ENCODE data around the gene METTL25.

The METTL25 gene

GRCh38 chr12:82461393-82461792 is 103.1 kb downstream of the METTL25 start:
- Histone ChIP-seq H4K20me1 (ENCODE audit: insufficient read depth, low read length) (no peaks in the 10 kb centered on the region), H3K9ac (ENCODE audit: low read length) (no peak overlapping the region), H3K9me3 (ENCODE audit: insufficient read depth, low read length) (no peaks in the 10 kb centered on the region), H3K36me3 (replicated peaks; ENCODE audit: low read depth, low read length) (no peaks in the 10 kb centered on the region), H3K4me2 (ENCODE audit: low read length) (no peak overlapping the region), H3K4me3 (ENCODE audit: low read length) (no peak overlapping the region), H2AFZ (ENCODE audit: low read depth, low read length) (no peak overlapping the region), H3K79me2 (ENCODE audit: low read length) (no peaks in the 10 kb centered on the region), H3K27me3 (ENCODE audit: low read depth, low read length) (no peaks in the 10 kb centered on the region), H3K4me1 (ENCODE audit: low read length) (no peaks in the 10 kb centered on the region), H3K27ac (ENCODE audit: low read length) (no peak overlapping the region)
- TF ChIP-seq CTCF (IDR thresholded peaks at IDR 0.05; ENCODE audit: low read depth, low read length) (no peak), EZH2phosphoT487 (IDR thresholded peaks at IDR 0.05; ENCODE audit: low read depth) (no peak)

DNA sequence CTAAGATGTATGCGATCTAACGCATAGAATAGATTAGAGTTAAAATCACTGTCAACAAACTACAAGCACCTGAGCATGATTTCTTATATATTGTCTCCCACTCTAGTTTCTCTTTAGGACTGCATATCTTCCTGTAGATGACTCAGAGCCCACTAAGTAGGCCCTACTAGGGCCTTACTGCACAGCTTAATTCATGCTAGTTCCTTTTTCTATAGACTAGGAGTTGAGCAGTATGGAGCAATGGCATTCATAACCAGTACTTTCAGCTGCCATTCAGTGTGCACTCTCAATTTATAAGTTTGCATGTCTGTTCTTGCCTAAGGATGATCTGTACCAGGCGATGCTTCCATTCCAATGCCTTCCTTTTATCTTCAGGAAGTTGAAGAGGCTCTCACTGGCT is 103.5 kb downstream of the METTL25 start:
- H3K4me3 ChIP-seq (ENCODE audit: low read length): no peak overlapping the region
- H3K36me3 ChIP-seq (replicated peaks; ENCODE audit: low read depth, low read length): no peaks in the 10 kb centered on the region
- H3K79me2 ChIP-seq (ENCODE audit: low read length): no peaks in the 10 kb centered on the region
- H3K4me1 ChIP-seq (ENCODE audit: low read length): no peaks in the 10 kb centered on the region
- no peak overlapping the region for H3K9ac ChIP-seq (ENCODE audit: low read length)
- H3K4me2 ChIP-seq (ENCODE audit: low read length): no peak overlapping the region
- H4K20me1 ChIP-seq (ENCODE audit: insufficient read depth, low read length): no peaks in the 10 kb centered on the region
- H3K27ac ChIP-seq (ENCODE audit: low read length): no peak overlapping the region
- H3K9me3 ChIP-seq (ENCODE audit: insufficient read depth, low read length): no peaks in the 10 kb centered on the region
- H2AFZ ChIP-seq (ENCODE audit: low read depth, low read length): no peak overlapping the region
- no peak for TF ChIP-seq CTCF (IDR thresholded peaks at IDR 0.05; ENCODE audit: low read depth, low read length)
- TF ChIP-seq EZH2phosphoT487 (IDR thresholded peaks at IDR 0.05; ENCODE audit: low read depth): no peak
- H3K27me3 ChIP-seq (ENCODE audit: low read depth, low read length): no peaks in the 10 kb centered on the region

GRCh38 chr12:82468563-82468962 is 110.2 kb downstream of the METTL25 start:
- Histone ChIP-seq H3K36me3 (replicated peaks; ENCODE audit: low read depth, low read length) (peaks cover 5% of the 10 kb centered on the region), H3K9me3 (ENCODE audit: insufficient read depth, low read length) (0 out of 2 replicates have a peak, but pooled peaks cover 3% of the 10 kb centered on the region), H3K9ac (ENCODE audit: low read length) (no peak overlapping the region), H3K4me3 (ENCODE audit: low read length) (no peak overlapping the region), H3K4me2 (ENCODE audit: low read length) (no peak overlapping the region), H4K20me1 (ENCODE audit: insufficient read depth, low read length) (no peaks in the 10 kb centered on the region), H3K27ac (ENCODE audit: low read length) (no peak overlapping the region), H3K4me1 (ENCODE audit: low read length) (no peaks in the 10 kb centered on the region), H3K27me3 (ENCODE audit: low read depth, low read length) (no peaks in the 10 kb centered on the region), H3K79me2 (ENCODE audit: low read length) (no peaks in the 10 kb centered on the region), H2AFZ (ENCODE audit: low read depth, low read length) (no peak overlapping the region)
- no peak for TF ChIP-seq CTCF (IDR thresholded peaks at IDR 0.05; ENCODE audit: low read depth, low read length)
- TF ChIP-seq EZH2phosphoT487 (IDR thresholded peaks at IDR 0.05; ENCODE audit: low read depth): no peak

GRCh38 chr12:82470906-82471512 is 112.7 kb downstream of the METTL25 start:
- H3K9ac ChIP-seq (ENCODE audit: low read length): no peak overlapping the region
- H3K27me3 ChIP-seq (ENCODE audit: low read depth, low read length): no peaks in the 10 kb centered on the region
- H3K4me1 ChIP-seq (ENCODE audit: low read length): 0 out of 2 replicates have a peak, but pooled peaks cover 2% of the 10 kb centered on the region
- no peak overlapping the region for H2AFZ ChIP-seq (ENCODE audit: low read depth, low read length)
- TF ChIP-seq CTCF (IDR thresholded peaks at IDR 0.05; ENCODE audit: low read depth, low read length) (no peak), EZH2phosphoT487 (IDR thresholded peaks at IDR 0.05; ENCODE audit: low read depth) (no peak)
- no peaks in the 10 kb centered on the region for H4K20me1 ChIP-seq (ENCODE audit: insufficient read depth, low read length)
- 0 out of 2 replicates have a peak, but pooled peaks cover 3% of the 10 kb centered on the region for H3K9me3 ChIP-seq (ENCODE audit: insufficient read depth, low read length)
- H3K79me2 ChIP-seq (ENCODE audit: low read length): no peaks in the 10 kb centered on the region
- H3K27ac ChIP-seq (ENCODE audit: low read length): no peak overlapping the region
- H3K36me3 ChIP-seq (replicated peaks; ENCODE audit: low read depth, low read length): peaks cover 5% of the 10 kb centered on the region
- H3K4me2 ChIP-seq (ENCODE audit: low read length): no peak overlapping the region
- no peak overlapping the region for H3K4me3 ChIP-seq (ENCODE audit: low read length)

Data from OCI-LY3 (cell line).